Astrocyte (in vitro differentiated cells and primary cell): Measurements from ENCODE around the gene C1GALT1. TPM values are rescaled to one million over a fixed set of nuclear protein-coding genes. Genes with fewer than 3 reads are reported as not detected.

Experiments used
- DNase-seq: peaks from one replicate; pipeline ENCODE4 v3.0.0-alpha.2; 2010; ENCODE audit warnings: low read depth
- FAIRE-seq: peaks from 2 replicates; lab custom pipeline; 2011; peaks lifted over from hg19 to GRCh38; lab: Jason Lieb, UNC
- H2AFZ ChIP-seq: 2 replicates; pipeline ENCODE4 v1.6.0; 2012; ENCODE audit warnings: low read depth, low read length, inconsistent platforms
- H3K27ac ChIP-seq: 2 replicates; pipeline ENCODE4 v1.5.1; 2011; ENCODE audit warnings: low read depth, low read length, inconsistent platforms
- H3K27me3 ChIP-seq: 2 replicates; pipeline ENCODE4 v1.6.0; 2011; ENCODE audit warnings: low read length, inconsistent platforms; ENCODE audit not compliant: insufficient read depth
- H3K36me3 ChIP-seq: 2 replicates; pipeline ENCODE4 v1.5.1; 2011; ENCODE audit warnings: low read length, inconsistent platforms; ENCODE audit not compliant: insufficient read depth
- H3K4me1 ChIP-seq: 2 replicates; pipeline ENCODE4 v1.5.1; 2011; ENCODE audit warnings: low read length, inconsistent platforms; ENCODE audit not compliant: insufficient read depth
- H3K4me2 ChIP-seq: 2 replicates; pipeline ENCODE4 v1.6.0; 2012; ENCODE audit warnings: low read length, inconsistent platforms
- H3K4me3 ChIP-seq: 2 replicates; pipeline ENCODE4 v1.5.1; 2011; ENCODE audit warnings: low read depth, mild to moderate bottlenecking, low read length, inconsistent platforms; ENCODE audit not compliant: insufficient read depth
- H3K79me2 ChIP-seq: 2 replicates; pipeline ENCODE4 v1.6.0; 2012; ENCODE audit warnings: mild to moderate bottlenecking, low read length, inconsistent platforms; ENCODE audit not compliant: insufficient read depth
- H3K9ac ChIP-seq: 2 replicates; pipeline ENCODE4 v1.6.0; 2012; ENCODE audit warnings: mild to moderate bottlenecking, low read length, inconsistent platforms
- H3K9me3 ChIP-seq: 2 replicates; pipeline ENCODE4 v1.5.1; 2012; ENCODE audit warnings: low read depth, mild to moderate bottlenecking, low read length, inconsistent platforms; ENCODE audit not compliant: insufficient read depth
- H4K20me1 ChIP-seq: 2 replicates; pipeline ENCODE4 v1.6.0; 2012; ENCODE audit warnings: low read length, inconsistent platforms; ENCODE audit not compliant: insufficient read depth
- H3K27ac Mint-ChIP-seq: one replicate; pipeline ENCODE4 v1.8.0; 2021; ENCODE audit warnings: mild to moderate bottlenecking, mixed read lengths; ENCODE audit not compliant: unreplicated experiment
- H3K27me3 Mint-ChIP-seq: one replicate; pipeline ENCODE4 v1.8.0; 2021; ENCODE audit warnings: low read depth, mixed read lengths; ENCODE audit not compliant: unreplicated experiment
- H3K36me3 Mint-ChIP-seq: one replicate; pipeline ENCODE4 v1.8.0; 2021; ENCODE audit warnings: low read depth, mixed read lengths; ENCODE audit not compliant: unreplicated experiment
- H3K4me1 Mint-ChIP-seq: one replicate; pipeline ENCODE4 v1.8.0; 2021; ENCODE audit warnings: low read depth, mixed read lengths; ENCODE audit not compliant: unreplicated experiment
- H3K4me3 Mint-ChIP-seq: one replicate; pipeline ENCODE4 v1.8.0; 2021; ENCODE audit warnings: mild to moderate bottlenecking, moderate library complexity, mixed read lengths; ENCODE audit not compliant: unreplicated experiment
- H3K9me3 Mint-ChIP-seq: one replicate; pipeline ENCODE4 v1.8.0; 2021; ENCODE audit warnings: mild to moderate bottlenecking, mixed read lengths; ENCODE audit not compliant: unreplicated experiment
- EZH2 ChIP-seq: IDR thresholded peaks from 2 replicates; pipeline ENCODE4 v1.6.1; 2012; ENCODE audit warnings: mild to moderate bottlenecking, low read length, inconsistent platforms; ENCODE audit not compliant: insufficient read depth
- total RNA-seq: library from RNA; stranded (reverse); gene quantifications from 2 replicates; pipeline ENCODE4 v1.2.1, GENCODE V29; 2021
- TF ChIP-seq, protein P1 (sequence below): IDR thresholded peaks from 2 replicates; pipeline ENCODE4 v1.5.1; 2011; ENCODE audit warnings: low read depth, mild to moderate bottlenecking, inconsistent platforms, low read length, moderate library complexity; ENCODE audit not compliant: insufficient read depth

Gene C1GALT1
- total RNA-seq, 1 donor from 2014 or later = 40.0 TPM

DNA sequence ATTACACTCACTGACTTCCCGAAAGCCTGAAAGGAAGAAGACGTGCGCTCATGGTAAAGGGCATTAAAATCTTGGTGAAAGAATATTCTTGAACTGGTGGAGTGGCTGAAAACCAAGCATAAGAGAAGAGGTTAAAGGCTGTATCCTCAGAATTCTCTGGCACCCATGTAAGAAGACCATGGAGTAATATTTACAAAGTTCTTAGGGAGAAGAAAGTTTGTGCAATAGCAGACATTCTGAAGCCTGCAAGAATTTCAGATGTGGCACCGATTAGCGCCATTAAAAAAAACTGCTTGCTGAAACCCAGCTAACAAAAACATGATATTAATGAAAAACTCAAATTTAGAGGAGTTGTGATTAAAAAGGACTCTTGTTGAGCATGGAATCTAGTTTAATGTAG, 44.1 kb downstream of the C1GALT1 start:
- Histone ChIP-seq H3K27ac (no peak overlapping the region), H3K79me2 (peaks cover 54% of the 10 kb centered on the region), H3K27me3 (no peaks in the 10 kb centered on the region), H3K9me3 (no peaks in the 10 kb centered on the region), H3K4me2 (no peak overlapping the region), H3K4me1 (peaks cover 7% of the 10 kb centered on the region), H4K20me1 (peaks cover 16% of the 10 kb centered on the region), H2AFZ (no peak overlapping the region), H3K4me3 (no peak overlapping the region), H3K36me3 (no peaks in the 10 kb centered on the region), H3K9ac (no peak overlapping the region)
- TF ChIP-seq, protein P1, sequence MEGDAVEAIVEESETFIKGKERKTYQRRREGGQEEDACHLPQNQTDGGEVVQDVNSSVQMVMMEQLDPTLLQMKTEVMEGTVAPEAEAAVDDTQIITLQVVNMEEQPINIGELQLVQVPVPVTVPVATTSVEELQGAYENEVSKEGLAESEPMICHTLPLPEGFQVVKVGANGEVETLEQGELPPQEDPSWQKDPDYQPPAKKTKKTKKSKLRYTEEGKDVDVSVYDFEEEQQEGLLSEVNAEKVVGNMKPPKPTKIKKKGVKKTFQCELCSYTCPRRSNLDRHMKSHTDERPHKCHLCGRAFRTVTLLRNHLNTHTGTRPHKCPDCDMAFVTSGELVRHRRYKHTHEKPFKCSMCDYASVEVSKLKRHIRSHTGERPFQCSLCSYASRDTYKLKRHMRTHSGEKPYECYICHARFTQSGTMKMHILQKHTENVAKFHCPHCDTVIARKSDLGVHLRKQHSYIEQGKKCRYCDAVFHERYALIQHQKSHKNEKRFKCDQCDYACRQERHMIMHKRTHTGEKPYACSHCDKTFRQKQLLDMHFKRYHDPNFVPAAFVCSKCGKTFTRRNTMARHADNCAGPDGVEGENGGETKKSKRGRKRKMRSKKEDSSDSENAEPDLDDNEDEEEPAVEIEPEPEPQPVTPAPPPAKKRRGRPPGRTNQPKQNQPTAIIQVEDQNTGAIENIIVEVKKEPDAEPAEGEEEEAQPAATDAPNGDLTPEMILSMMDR = no peak
- TF ChIP-seq EZH2 = no peak
- Mint-ChIP-seq H3K4me1 (peaks cover 16% of the 10 kb centered on the region), H3K4me3 (no peak overlapping the region), H3K27me3 (no peaks in the 10 kb centered on the region), H3K27ac (no peak overlapping the region), H3K36me3 (peaks cover 4% of the 10 kb centered on the region), H3K9me3 (no peaks in the 10 kb centered on the region)
- FAIRE-seq = no peak
- no peak for DNase-seq

DNA sequence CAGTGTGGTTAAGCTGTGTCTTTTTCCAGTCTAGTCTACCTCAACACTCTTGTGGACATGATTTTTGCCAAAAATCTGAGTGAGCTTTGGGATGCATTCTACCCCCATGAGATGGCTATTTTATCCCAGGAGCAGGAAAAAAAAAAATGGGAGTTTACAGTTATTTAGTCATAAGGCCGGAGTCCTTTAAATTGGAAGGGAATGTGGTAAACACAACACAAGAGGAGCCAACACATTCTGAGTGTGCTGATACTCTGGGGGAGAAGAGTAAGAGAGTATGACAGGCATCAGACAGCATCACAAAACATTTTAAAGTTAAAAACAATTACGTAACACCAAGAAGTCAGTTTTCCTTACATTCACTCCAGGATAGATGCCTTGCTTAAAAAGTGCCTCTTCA, 46.1 kb downstream of the C1GALT1 start:
- no peaks in the 10 kb centered on the region for H3K36me3 ChIP-seq
- H3K27ac ChIP-seq = no peak overlapping the region
- Mint-ChIP-seq H3K27ac (no peak overlapping the region), H3K4me1 (peaks cover 9% of the 10 kb centered on the region), H3K4me3 (no peak overlapping the region), H3K9me3 (no peaks in the 10 kb centered on the region), H3K36me3 (peaks cover 6% of the 10 kb centered on the region), H3K27me3 (no peaks in the 10 kb centered on the region)
- peaks cover 58% of the 10 kb centered on the region for H3K79me2 ChIP-seq
- FAIRE-seq (no peak), DNase-seq (peak; percentile 3)
- no peak overlapping the region for H3K4me3 ChIP-seq
- no peaks in the 10 kb centered on the region for H3K9me3 ChIP-seq
- H3K9ac ChIP-seq = no peak overlapping the region
- no peaks in the 10 kb centered on the region for H3K4me1 ChIP-seq
- H3K4me2 ChIP-seq = no peak overlapping the region
- H3K27me3 ChIP-seq = no peaks in the 10 kb centered on the region
- H2AFZ ChIP-seq = no peak overlapping the region
- H4K20me1 ChIP-seq = peaks cover 11% of the 10 kb centered on the region
- TF ChIP-seq, protein P1 = no peak
- TF ChIP-seq EZH2 = no peak

DNA sequence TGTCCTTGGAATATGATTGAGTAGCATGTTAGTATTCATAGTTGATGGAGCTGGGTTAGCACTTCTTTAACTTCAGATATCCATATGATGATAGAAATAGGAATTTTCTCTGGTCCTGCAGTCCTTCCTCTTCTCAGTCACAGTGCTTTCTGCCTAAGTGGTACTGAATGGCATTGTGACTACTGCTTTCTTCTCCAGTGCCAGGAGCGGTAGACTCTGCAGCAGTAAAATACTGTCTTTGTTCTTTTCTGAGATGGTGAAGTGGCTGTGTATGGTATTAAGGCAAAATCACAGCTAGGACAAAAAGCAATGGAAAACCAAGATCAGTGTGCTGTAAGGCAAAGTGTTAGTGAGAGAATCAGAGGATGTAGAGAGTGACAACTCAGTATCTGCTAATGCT, 46.6 kb downstream of the C1GALT1 start:
- Histone ChIP-seq H2AFZ (no peak overlapping the region), H3K4me3 (no peak overlapping the region), H3K4me2 (no peak overlapping the region), H3K9me3 (no peaks in the 10 kb centered on the region), H3K79me2 (peaks cover 54% of the 10 kb centered on the region), H3K27ac (no peak overlapping the region), H3K27me3 (no peaks in the 10 kb centered on the region), H4K20me1 (peaks cover 11% of the 10 kb centered on the region), H3K4me1 (no peaks in the 10 kb centered on the region), H3K36me3 (no peaks in the 10 kb centered on the region), H3K9ac (no peak overlapping the region)
- Mint-ChIP-seq H3K4me1 (peaks cover 9% of the 10 kb centered on the region), H3K36me3 (peaks cover 6% of the 10 kb centered on the region), H3K9me3 (no peaks in the 10 kb centered on the region), H3K4me3 (no peak overlapping the region), H3K27me3 (no peaks in the 10 kb centered on the region), H3K27ac (no peak overlapping the region)
- DNase-seq = no peak
- no peak for FAIRE-seq
- TF ChIP-seq EZH2 = no peak
- TF ChIP-seq, protein P1 = no peak
